Amniotic stem cell (primary cell): Measurements from ENCODE around the gene IGF2BP2.
A peak's percentile ranks its signal among the peaks of the same experiment; 100 is the strongest.

Experiments used
- DNase-seq: peaks from one replicate; lab custom pipeline; 2025; lab: John Stamatoyannopoulos, UW

The IGF2BP2 gene

GRCh38 chr3:185837414-185837813 is 12.6 kb upstream of the IGF2BP2 start:
- DNase-seq, result no peak

- no peak for DNase-seq
These were observed 7.1 kb upstream of the IGF2BP2 start for GRCh38 chr3:185831990-185832389.

GRCh38 chr3:185831195-185831594 is 6.4 kb upstream of the IGF2BP2 start:
- DNase-seq, result no peak

GRCh38 chr3:185830018-185830797 is 5.4 kb upstream of the IGF2BP2 start:
- DNase-seq, result no peak

GRCh38 chr3:185828755-185829154 is 3.9 kb upstream of the IGF2BP2 start:
- DNase-seq, result no peak

GRCh38 chr3:185827595-185828344 is 2.9 kb upstream of the IGF2BP2 start:
- DNase-seq, result no peak

- DNase-seq, result no peak
These were observed 1.0 kb upstream of the IGF2BP2 start for GRCh38 chr3:185825639-185826481.

- no peak for DNase-seq
These were observed 514 bp downstream of the IGF2BP2 start for GRCh38 chr3:185824051-185825005.

GRCh38 chr3:185823078-185824044 is 1.5 kb downstream of the IGF2BP2 start:
- no peak for DNase-seq

GRCh38 chr3:185822221-185823000 is 2.4 kb downstream of the IGF2BP2 start:
- peak; percentile 36 for DNase-seq

GRCh38 chr3:185820973-185821758 is 3.7 kb downstream of the IGF2BP2 start:
- peak; percentile 49 for DNase-seq

- DNase-seq, result no peak
These were observed 6.5 kb downstream of the IGF2BP2 start for GRCh38 chr3:185818267-185818875.

GRCh38 chr3:185815391-185816282 is 9.2 kb downstream of the IGF2BP2 start:
- no peak for DNase-seq

GRCh38 chr3:185813691-185814215 is 11.1 kb downstream of the IGF2BP2 start:
- no peak for DNase-seq

- no peak for DNase-seq
These were observed 11.6 kb downstream of the IGF2BP2 start for GRCh38 chr3:185813205-185813604.

- no peak for DNase-seq
These were observed 17.3 kb downstream of the IGF2BP2 start for GRCh38 chr3:185807445-185808068.
